ENCODE data around the gene ADAMTS2.

Gene ADAMTS2

GRCh38 chr5:179250561-179251225 is 94.6 kb downstream of the ADAMTS2 start:
- no peak for DNase-seq (ENCODE audit: low read depth, low spot score)
- H3K4me3 ChIP-seq (ENCODE audit: low read length), result no peak overlapping the region

GRCh38 chr5:179246227-179246626 is 99.0 kb downstream of the ADAMTS2 start:
- DNase-seq (ENCODE audit: low read depth, low spot score), result no peak
- no peak overlapping the region for H3K4me3 ChIP-seq (ENCODE audit: low read length)

GRCh38 chr5:179245031-179245430 is 100.2 kb downstream of the ADAMTS2 start:
- H3K4me3 ChIP-seq (ENCODE audit: low read length), result no peak overlapping the region
- no peak for DNase-seq (ENCODE audit: low read depth, low spot score)

GRCh38 chr5:179244044-179244443 is 101.2 kb downstream of the ADAMTS2 start:
- no peak overlapping the region for H3K4me3 ChIP-seq (ENCODE audit: low read length)
- DNase-seq (ENCODE audit: low read depth, low spot score), result no peak

GRCh38 chr5:179243333-179243732 is 101.9 kb downstream of the ADAMTS2 start:
- no peak overlapping the region for H3K4me3 ChIP-seq (ENCODE audit: low read length)
- DNase-seq (ENCODE audit: low read depth, low spot score), result no peak

GRCh38 chr5:179242676-179243075 is 102.6 kb downstream of the ADAMTS2 start:
- no peak for DNase-seq (ENCODE audit: low read depth, low spot score)
- no peak overlapping the region for H3K4me3 ChIP-seq (ENCODE audit: low read length)

- no peak overlapping the region for H3K4me3 ChIP-seq (ENCODE audit: low read length)
- no peak for DNase-seq (ENCODE audit: low read depth, low spot score)
Observed at GRCh38 chr5:179241764-179242370, 103.4 kb downstream of the ADAMTS2 start.

GRCh38 chr5:179241175-179241574 is 104.1 kb downstream of the ADAMTS2 start:
- no peak overlapping the region for H3K4me3 ChIP-seq (ENCODE audit: low read length)
- DNase-seq (ENCODE audit: low read depth, low spot score), result no peak

GRCh38 chr5:179240561-179240960 is 104.7 kb downstream of the ADAMTS2 start:
- H3K4me3 ChIP-seq (ENCODE audit: low read length), result no peak overlapping the region
- DNase-seq (ENCODE audit: low read depth, low spot score), result no peak

- no peak for DNase-seq (ENCODE audit: low read depth, low spot score)
- H3K4me3 ChIP-seq (ENCODE audit: low read length), result no peak overlapping the region
Observed at GRCh38 chr5:179239256-179240135, 105.8 kb downstream of the ADAMTS2 start.

- no peak for DNase-seq (ENCODE audit: low read depth, low spot score)
- no peak overlapping the region for H3K4me3 ChIP-seq (ENCODE audit: low read length)
Observed at GRCh38 chr5:179238628-179238970, 106.7 kb downstream of the ADAMTS2 start.

GRCh38 chr5:179237770-179238627 is 107.3 kb downstream of the ADAMTS2 start:
- no peak for DNase-seq (ENCODE audit: low read depth, low spot score)
- H3K4me3 ChIP-seq (ENCODE audit: low read length), result no peak overlapping the region

- DNase-seq (ENCODE audit: low read depth, low spot score), result no peak
- no peak overlapping the region for H3K4me3 ChIP-seq (ENCODE audit: low read length)
Observed at GRCh38 chr5:179235416-179236400, 109.6 kb downstream of the ADAMTS2 start.

GRCh38 chr5:179234563-179235135 is 110.6 kb downstream of the ADAMTS2 start:
- no peak for DNase-seq (ENCODE audit: low read depth, low spot score)
- H3K4me3 ChIP-seq (ENCODE audit: low read length), result no peak overlapping the region

GRCh38 chr5:179233909-179234562 is 111.2 kb downstream of the ADAMTS2 start:
- H3K4me3 ChIP-seq (ENCODE audit: low read length), result no peak overlapping the region
- no peak for DNase-seq (ENCODE audit: low read depth, low spot score)

- H3K4me3 ChIP-seq (ENCODE audit: low read length), result no peak overlapping the region
- DNase-seq (ENCODE audit: low read depth, low spot score), result no peak
Observed at GRCh38 chr5:179232091-179232735, 113.0 kb downstream of the ADAMTS2 start.

- DNase-seq (ENCODE audit: low read depth, low spot score), result no peak
- H3K4me3 ChIP-seq (ENCODE audit: low read length), result no peak overlapping the region
Observed at GRCh38 chr5:179231309-179231708, 114.0 kb downstream of the ADAMTS2 start.
